SK-N-SH treated with all-trans-retinoic acid at 6 μM for 48 hours (cell line): ENCODE data around the gene CHST5.

Experiments
- BACH2 ChIP-seq: fragments of 250-450 bp; sonication (Bioruptor Pico); IDR thresholded peaks from 2 replicates; pipeline ENCODE4 v1.9.0; 2021; ENCODE audit warnings: mild to moderate bottlenecking, borderline replicate concordance
- PPARA ChIP-seq: fragments of 250-450 bp; sonication (Bioruptor Pico); IDR thresholded peaks from 2 replicates; pipeline ENCODE4 v1.5.0; 2020; ENCODE audit warnings: mild to moderate bottlenecking, borderline replicate concordance
- ZFP30 ChIP-seq: fragments of 450-650 bp; formaldehyde crosslinking; IDR thresholded peaks from 2 replicates; pipeline ENCODE4 v1.5.0; 2022; ENCODE audit warnings: mild to moderate bottlenecking, moderate library complexity
- ZNF565 ChIP-seq: fragments of 450-650 bp; formaldehyde crosslinking; conservative IDR thresholded peaks from 2 replicates; pipeline ENCODE4 v1.5.0; 2020; ENCODE audit warnings: low read depth, mild to moderate bottlenecking, moderate library complexity
- ZNF8 ChIP-seq: fragments of 450-650 bp; formaldehyde crosslinking; IDR thresholded peaks from 2 replicates; pipeline ENCODE4 v1.5.0; 2020; ENCODE audit warnings: mild to moderate bottlenecking, moderate library complexity
- TF ChIP-seq, protein P1 (sequence below): fragments of 250-450 bp; sonication (Bioruptor Pico); IDR thresholded peaks from 2 replicates; pipeline ENCODE4 v1.8.0; 2020; ENCODE audit warnings: mild to moderate bottlenecking, moderate library complexity, borderline replicate concordance
- TF ChIP-seq, protein P2 (sequence below): fragments of 250-450 bp; sonication (Bioruptor Pico); IDR thresholded peaks from 2 replicates; pipeline ENCODE4 v1.5.1; 2020; ENCODE audit warnings: low read depth, mild to moderate bottlenecking, moderate library complexity

DNA sequence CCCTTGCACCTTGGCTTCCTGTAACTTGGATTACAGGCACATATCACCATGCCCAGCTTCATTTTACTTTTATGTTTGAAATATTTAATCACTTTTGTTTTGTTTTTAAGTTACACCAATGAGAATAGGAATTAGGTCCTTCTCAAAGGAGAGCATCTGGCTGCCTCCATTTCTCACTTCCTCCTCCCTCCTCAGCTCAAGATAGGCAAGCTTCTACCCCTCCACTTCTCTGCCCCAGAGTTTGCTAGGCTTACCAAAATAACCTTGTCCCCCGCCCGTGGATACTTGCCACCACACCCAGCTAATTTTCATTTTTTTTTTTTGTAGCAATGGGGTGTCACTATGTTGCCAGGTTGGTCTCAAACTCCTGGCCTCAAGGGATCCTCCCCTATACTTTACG, 48.2 kb upstream of the CHST5 start:
- no peak for TF ChIP-seq ZNF565 (CRISPR knock-in tag)
- no peak for TF ChIP-seq ZNF8 (CRISPR knock-in tag)
- TF ChIP-seq ZFP30 (CRISPR knock-in tag) = no peak
- no peak for TF ChIP-seq BACH2 (CRISPR knock-in tag)
- TF ChIP-seq, protein P1, sequence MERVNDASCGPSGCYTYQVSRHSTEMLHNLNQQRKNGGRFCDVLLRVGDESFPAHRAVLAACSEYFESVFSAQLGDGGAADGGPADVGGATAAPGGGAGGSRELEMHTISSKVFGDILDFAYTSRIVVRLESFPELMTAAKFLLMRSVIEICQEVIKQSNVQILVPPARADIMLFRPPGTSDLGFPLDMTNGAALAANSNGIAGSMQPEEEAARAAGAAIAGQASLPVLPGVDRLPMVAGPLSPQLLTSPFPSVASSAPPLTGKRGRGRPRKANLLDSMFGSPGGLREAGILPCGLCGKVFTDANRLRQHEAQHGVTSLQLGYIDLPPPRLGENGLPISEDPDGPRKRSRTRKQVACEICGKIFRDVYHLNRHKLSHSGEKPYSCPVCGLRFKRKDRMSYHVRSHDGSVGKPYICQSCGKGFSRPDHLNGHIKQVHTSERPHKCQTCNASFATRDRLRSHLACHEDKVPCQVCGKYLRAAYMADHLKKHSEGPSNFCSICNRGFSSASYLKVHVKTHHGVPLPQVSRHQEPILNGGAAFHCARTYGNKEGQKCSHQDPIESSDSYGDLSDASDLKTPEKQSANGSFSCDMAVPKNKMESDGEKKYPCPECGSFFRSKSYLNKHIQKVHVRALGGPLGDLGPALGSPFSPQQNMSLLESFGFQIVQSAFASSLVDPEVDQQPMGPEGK = no peak
- TF ChIP-seq, protein P2, sequence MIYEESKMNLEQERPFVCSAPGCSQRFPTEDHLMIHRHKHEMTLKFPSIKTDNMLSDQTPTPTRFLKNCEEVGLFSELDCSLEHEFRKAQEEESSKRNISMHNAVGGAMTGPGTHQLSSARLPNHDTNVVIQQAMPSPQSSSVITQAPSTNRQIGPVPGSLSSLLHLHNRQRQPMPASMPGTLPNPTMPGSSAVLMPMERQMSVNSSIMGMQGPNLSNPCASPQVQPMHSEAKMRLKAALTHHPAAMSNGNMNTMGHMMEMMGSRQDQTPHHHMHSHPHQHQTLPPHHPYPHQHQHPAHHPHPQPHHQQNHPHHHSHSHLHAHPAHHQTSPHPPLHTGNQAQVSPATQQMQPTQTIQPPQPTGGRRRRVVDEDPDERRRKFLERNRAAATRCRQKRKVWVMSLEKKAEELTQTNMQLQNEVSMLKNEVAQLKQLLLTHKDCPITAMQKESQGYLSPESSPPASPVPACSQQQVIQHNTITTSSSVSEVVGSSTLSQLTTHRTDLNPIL (CRISPR knock-in tag) = no peak
- TF ChIP-seq PPARA (CRISPR knock-in tag) = no peak
